ENCODE measurements around the gene DNAJA1.
"Not testable (repeated sequence)": the region's sequence is repeated elsewhere in the genome, so short reads cannot be mapped to it uniquely, and the experiment has no call there.

DNAJA1 gene

DNA sequence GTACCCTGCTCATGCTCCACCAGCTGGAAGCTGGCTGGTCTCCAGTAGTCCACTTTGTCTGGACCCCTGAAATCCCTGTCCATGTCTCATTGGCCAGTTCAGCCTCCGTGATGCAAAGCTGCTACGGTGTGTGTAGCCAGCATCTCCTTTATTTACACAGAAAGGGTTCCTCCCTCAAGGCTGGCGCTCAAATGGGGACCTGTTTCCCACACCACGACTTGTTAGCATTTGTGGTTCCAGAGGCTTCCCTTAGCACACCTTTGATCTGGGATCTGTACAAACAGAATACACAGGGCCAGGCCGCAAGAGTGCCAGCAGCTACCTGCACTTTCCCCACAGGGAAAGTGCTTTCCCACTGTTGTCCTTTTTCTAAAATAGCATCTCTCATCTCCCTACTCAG is 57.1 kb downstream of the DNAJA1 start:
- DNase-seq (no peak), ATAC-seq (no peak)

DNA sequence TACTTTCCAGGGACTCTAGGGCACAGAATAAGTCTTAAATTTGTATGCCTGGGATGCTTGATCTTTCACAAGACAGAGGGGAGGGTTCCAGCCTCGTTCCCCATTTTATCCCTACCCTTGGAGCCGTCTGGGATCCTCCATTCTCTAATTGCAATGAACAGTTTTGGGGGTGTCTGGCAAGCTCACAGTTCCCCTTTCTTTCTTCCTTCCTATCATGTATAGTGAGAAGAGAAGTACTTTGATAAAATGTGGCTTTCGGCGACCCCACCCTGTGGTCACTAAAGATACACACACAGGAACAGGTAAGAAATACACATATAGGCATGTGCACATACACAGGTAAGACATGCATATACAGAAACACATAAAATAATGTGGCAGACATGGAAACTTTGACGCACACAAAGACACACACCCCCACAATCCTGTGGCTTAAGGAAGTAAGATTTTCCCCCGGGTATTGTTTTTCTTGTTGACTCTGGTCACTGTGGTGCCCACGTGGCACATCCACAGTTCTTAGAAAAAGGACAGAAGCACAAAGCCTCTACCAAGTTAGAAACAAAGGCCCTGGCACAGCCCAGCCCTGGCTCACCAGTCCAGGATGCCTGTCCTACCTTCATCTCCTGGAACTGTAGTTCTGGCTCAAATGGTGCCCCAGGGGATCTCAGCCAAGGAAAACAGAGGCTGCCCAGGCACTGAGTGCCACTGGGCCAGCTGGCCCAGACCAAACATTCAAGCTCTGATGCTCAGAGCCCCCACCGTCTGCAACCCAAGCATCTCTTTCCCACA is 57.7 kb downstream of the DNAJA1 start:
- DNase-seq (peak; percentile 28), ATAC-seq (peak; percentile 48)

DNA sequence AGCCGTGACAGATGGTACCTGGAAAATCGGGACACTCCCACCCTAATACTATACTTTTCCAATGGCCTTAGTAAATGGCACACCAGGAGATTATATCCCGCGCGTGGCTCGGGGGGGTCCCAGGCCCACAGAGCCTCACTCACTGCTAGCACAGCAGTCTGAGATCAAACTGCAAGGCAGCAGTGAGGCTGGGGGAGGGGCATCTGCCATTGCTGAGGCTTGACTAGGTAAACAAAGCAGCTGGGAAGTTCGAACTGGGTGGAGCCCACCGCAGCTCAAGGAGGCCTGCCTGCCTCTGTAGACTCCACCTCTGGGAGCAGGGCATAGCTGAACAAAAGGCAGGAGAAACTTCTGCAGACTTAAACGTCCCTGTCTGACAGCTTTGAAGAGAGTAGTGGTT is 60.6 kb downstream of the DNAJA1 start:
- ATAC-seq = not testable (repeated sequence)

More for the DNA sequence above, 60.6 kb downstream of the DNAJA1 start:
- DNase-seq = not testable (repeated sequence)
